GM10266 (cell line): ENCODE measurements around the gene ADARB2.

Experiments
- DNase-seq: peaks from one replicate; pipeline ENCODE4 v3.0.0; 2012; ENCODE audit errors: extremely low spot score
- TF ChIP-seq, protein P1 (sequence below): IDR thresholded peaks from 2 replicates; pipeline ENCODE4 v1.5.1; 2012; ENCODE audit warnings: mild to moderate bottlenecking, low read depth; ENCODE audit not compliant: control insufficient read depth, insufficient read depth; ENCODE audit errors: missing control alignments

Gene ADARB2

GRCh38 chr10:1367938-1368841 is 369.1 kb downstream of the ADARB2 start:
- DNase-seq, result no peak
- TF ChIP-seq, protein P1, sequence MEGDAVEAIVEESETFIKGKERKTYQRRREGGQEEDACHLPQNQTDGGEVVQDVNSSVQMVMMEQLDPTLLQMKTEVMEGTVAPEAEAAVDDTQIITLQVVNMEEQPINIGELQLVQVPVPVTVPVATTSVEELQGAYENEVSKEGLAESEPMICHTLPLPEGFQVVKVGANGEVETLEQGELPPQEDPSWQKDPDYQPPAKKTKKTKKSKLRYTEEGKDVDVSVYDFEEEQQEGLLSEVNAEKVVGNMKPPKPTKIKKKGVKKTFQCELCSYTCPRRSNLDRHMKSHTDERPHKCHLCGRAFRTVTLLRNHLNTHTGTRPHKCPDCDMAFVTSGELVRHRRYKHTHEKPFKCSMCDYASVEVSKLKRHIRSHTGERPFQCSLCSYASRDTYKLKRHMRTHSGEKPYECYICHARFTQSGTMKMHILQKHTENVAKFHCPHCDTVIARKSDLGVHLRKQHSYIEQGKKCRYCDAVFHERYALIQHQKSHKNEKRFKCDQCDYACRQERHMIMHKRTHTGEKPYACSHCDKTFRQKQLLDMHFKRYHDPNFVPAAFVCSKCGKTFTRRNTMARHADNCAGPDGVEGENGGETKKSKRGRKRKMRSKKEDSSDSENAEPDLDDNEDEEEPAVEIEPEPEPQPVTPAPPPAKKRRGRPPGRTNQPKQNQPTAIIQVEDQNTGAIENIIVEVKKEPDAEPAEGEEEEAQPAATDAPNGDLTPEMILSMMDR, result no peak

DNA sequence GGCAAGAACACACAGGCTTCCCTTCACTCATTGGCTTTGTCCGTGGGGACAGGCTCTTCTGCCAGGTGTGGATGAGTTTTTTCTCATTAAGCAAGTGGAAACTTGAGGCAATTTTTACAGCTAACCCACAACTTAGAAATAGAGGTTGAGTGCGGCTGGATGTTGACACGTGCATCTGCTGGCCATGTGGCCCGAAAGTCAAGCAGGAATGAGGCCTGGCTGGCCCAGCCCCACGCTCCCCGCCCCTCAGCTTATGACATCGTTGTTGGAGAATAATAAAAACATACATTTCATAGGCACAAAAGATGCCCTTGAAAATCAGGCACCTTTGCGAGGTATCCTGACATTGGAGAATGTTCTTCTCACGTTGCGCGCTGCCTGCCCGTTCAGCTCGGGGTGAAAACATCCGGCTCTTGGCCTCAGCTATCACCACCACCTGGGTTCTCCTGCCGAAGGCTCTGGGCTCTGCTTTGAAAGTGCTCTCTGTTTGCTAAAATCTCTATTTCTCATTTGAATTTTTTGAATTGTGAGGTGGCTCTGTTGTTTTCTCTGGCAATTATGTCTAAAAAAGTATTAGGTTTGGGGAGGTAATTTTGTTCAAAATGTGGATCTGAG is 370.4 kb downstream of the ADARB2 start:
- DNase-seq, result no peak
- TF ChIP-seq, protein P1, result no peak

- DNase-seq, result no peak
- TF ChIP-seq, protein P1, result no peak
Observed at GRCh38 chr10:1366322-1366691, 371.0 kb downstream of the ADARB2 start.

DNA sequence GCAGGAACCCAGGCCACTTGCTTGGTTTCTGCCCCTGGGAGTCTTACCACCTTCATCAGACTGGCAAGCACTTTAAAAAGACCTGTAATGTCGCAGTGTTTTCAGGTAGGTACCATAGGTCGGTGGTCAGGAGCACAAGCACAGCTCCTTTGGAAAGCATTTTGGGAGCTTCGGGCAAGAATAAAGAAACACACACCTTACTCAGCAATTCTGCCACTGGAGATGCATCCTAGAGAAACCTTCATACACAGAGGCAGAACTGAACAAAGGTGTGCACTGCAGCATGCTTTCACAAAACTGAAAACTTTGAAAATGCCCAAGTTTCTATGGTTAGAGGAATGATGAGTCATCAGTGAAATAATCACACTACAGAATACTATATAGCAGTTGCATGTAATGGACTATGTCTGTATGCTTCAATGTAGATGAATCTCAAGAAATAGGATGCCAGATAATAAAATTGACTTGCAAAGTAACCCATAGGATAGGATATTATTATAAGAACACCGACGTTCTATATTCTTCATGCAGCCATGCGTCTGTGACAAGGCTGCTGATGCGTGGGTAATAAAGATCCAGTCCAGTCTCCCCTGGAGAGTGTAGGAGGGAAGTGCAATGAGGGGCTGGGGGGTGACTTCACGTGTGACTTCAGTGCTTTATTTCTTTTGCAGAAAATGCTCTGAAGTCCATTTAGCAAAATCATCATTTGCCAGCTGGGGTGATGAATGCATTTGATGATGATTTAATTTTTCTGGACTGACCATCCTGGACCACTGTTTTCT is 371.6 kb downstream of the ADARB2 start:
- no peak for DNase-seq
- TF ChIP-seq, protein P1, result no peak

DNA sequence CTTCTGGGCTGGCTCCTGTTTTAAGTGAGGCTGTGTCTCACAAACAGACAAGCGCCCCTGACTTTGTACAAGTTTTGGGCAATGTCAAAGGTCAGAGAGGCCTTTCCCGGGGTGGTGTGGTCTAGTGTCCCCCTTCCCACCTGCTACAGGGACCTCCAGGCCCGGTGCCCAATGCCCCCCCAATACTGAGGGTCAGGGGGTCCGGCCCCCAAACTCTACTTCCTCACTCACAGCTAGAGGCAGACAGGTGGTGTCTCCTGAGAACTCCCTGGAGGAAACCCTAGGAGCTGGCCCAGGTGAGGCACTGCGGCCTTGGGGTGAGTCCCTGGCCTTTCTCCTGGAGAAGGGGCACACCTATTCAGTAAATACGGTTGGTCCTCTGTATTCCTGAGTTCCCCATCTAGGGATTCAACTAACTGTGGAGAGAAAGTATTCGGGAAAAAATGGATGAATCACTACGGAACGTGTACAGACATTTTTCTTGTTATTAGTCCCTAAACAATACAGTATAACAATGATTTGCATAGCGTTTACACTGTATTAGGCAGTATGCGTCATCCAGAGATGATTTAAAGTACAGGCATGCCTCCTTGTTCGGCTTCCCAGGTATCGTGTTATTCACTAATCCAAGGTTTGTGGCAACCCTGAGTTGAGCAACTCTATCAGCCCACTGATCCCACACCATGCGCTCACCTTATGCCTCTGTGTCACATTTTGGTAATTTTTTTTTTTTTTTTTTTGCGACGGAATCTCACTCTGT is 373.0 kb downstream of the ADARB2 start:
- TF ChIP-seq, protein P1, result no peak
- DNase-seq, result no peak

DNA sequence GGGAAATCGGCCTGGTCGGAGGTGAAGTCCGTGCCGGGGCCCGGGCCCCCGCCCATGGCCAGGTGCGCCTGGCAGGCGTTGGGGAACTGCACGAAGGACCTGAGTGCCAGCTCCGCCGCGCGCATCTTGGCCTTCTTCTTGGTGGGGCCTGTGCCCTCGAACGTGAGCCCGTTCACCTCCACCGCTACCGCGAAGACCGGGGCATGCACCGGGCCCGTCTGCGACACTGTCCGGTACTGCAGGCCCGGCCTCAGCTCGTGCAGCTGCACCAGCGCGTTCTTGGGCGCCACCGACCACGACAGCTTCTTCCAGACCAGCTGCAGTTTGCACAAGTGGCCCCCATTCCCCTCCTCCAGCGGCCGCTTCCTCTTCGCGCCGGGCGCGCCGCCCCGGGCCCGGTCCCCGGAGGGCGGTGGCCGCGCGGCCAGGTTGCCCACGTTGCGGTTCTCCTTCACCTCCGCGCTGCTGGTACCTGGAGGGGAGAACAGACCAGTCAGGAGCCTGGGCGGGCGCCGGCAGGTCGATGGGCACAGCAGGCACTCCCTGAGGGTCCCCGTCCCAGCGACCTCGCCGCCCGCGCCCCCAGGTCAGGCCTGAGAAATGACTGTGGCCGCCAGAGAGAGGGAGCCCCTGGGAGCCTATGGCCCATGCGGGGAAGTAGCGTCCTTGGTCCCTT is 373.7 kb downstream of the ADARB2 start:
- TF ChIP-seq, protein P1, result no peak

More for the DNA sequence above, 373.7 kb downstream of the ADARB2 start:
- DNase-seq, result no peak
